HepG2 (cell line): ENCODE measurements around the gene RABL6. TPM values are rescaled to one million over a fixed set of nuclear protein-coding genes. Genes with fewer than 3 reads are reported as not detected.

ENCODE experiments used
- AGO1 ChIP-seq: fragments of 200-400 bp; formaldehyde crosslinking; IDR thresholded peaks from 2 replicates; pipeline ENCODE4 v1.6.1; 2017; ENCODE audit warnings: mild to moderate bottlenecking, low read depth, low read length, moderate library complexity; ENCODE audit not compliant: poor library complexity, severe bottlenecking
- AGO2 ChIP-seq: fragments of 200-400 bp; formaldehyde crosslinking; optimal IDR thresholded peaks from 2 replicates; pipeline ENCODE3; 2017; ENCODE audit warnings: mild to moderate bottlenecking, low read depth, low read length, moderate library complexity
- DNMT3B ChIP-seq: conservative IDR thresholded peaks from 2 replicates; pipeline ENCODE4 v1.6.1; 2016; ENCODE audit warnings: missing biosample characterization, control low read depth
- RBFOX2 ChIP-seq: fragments of 200-400 bp; formaldehyde crosslinking; IDR thresholded peaks from 2 replicates; pipeline ENCODE4 v1.6.1; 2017; ENCODE audit warnings: low read depth, mild to moderate bottlenecking, low read length
- TOPORS ChIP-seq: sonication (generic); formaldehyde crosslinking; IDR thresholded peaks from 2 replicates; pipeline ENCODE4 v1.8.0; 2023; ENCODE audit warnings: mild to moderate bottlenecking, missing genetic modification reagents
- TSC22D2 ChIP-seq: sonication (generic); formaldehyde crosslinking; IDR thresholded peaks from 2 replicates; pipeline ENCODE4 v1.5.1; 2020; ENCODE audit warnings: missing genetic modification reagents, mild to moderate bottlenecking, borderline replicate concordance
- ZC3H13 ChIP-seq: sonication (generic); formaldehyde crosslinking; IDR thresholded peaks from 2 replicates; pipeline ENCODE4 v1.8.1; 2023; ENCODE audit warnings: mild to moderate bottlenecking, missing genetic modification reagents, moderate library complexity
- polyA plus RNA-seq, 8 experiments: library from polyadenylated mRNA; depleted of rRNA in 3 of 8; stranded (reverse) in 7 of 8; unstranded in 1 of 8; fragments of >200 nt; fragmentation: Illumina TruSeq in 4 of 8; extraction: Trizol in 4 of 8; gene quantifications; 2 replicates each; pipeline versions ENCODE4 v1.2.1 to v1.2.3, GENCODE V29; 2011 to 2016; ENCODE audit warnings: low read depth in 4 of 8, missing spikeins in 1 of 8, mixed read lengths in 1 of 8; ENCODE audit not compliant: insufficient read depth in 1 of 8
- total RNA-seq, 5 experiments: library from RNA; depleted of rRNA; stranded (reverse); fragments of >200 nt; fragmentation: Illumina TruSeq; extraction: Trizol; gene quantifications; 2 replicates each; pipeline ENCODE4 v1.2.3, GENCODE V29; 2016; ENCODE audit warnings: low read depth in 1 of 5
- TF ChIP-seq, protein P1 (sequence below): sonication (generic); formaldehyde crosslinking; IDR thresholded peaks from 2 replicates; pipeline ENCODE4 v1.4.0; 2020; ENCODE audit warnings: missing genetic modification reagents
- TF ChIP-seq, protein P2 (sequence below): sonication (generic); formaldehyde crosslinking; conservative IDR thresholded peaks from 2 replicates; pipeline ENCODE4 v1.8.0; 2022; ENCODE audit warnings: missing genetic modification reagents

Gene RABL6
- total and polyA plus RNA-seq, 2 of the 13 experiments (the other 11 are each of a cell fraction or from before 2014, with no cell fraction given), result 81.5 to 125 TPM

DNA sequence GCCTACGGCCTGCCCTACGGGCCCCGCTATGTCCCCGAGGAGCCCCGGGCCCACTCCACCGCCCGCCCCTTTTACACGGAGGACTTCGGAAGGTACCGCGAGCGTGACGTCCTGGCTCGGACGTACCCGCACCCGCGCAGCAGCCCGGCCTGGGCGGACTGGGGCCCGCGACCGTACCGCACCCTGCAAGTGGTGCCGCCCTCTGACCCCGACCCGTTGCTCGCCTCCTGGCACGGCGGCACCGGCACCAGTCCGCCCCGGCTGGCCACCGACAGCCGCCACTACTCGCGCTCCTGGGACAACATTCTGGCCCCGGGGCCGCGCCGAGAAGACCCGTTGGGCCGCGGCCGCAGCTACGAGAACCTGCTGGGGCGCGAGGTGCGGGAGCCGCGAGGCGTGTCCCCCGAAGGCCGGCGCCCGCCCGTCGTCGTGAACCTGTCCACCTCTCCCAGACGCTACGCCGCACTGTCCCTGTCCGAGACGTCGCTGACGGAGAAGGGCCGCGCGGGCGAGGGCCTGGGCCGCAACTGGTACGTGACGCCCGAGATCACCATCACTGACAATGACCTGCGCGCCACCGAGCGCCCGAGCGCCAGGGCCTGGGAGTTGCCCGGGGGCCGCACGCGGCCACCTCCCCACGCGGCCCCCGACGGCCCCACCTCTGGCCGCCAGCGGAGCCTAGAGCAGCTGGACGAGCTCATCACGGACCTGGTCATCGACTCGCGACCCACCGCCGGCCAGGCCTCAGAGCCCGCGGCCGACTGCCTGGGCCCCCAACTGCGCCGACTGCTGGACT lies 37.9 kb downstream of the RABL6 start (continued):
- TF ChIP-seq TOPORS (CRISPR knock-in tag), result no peak
- TF ChIP-seq, protein P1, sequence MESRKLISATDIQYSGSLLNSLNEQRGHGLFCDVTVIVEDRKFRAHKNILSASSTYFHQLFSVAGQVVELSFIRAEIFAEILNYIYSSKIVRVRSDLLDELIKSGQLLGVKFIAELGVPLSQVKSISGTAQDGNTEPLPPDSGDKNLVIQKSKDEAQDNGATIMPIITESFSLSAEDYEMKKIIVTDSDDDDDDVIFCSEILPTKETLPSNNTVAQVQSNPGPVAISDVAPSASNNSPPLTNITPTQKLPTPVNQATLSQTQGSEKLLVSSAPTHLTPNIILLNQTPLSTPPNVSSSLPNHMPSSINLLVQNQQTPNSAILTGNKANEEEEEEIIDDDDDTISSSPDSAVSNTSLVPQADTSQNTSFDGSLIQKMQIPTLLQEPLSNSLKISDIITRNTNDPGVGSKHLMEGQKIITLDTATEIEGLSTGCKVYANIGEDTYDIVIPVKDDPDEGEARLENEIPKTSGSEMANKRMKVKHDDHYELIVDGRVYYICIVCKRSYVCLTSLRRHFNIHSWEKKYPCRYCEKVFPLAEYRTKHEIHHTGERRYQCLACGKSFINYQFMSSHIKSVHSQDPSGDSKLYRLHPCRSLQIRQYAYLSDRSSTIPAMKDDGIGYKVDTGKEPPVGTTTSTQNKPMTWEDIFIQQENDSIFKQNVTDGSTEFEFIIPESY (CRISPR knock-in tag), result peak; percentile 48; the same call in 1 of the 2 replicates
- TF ChIP-seq, protein P2, sequence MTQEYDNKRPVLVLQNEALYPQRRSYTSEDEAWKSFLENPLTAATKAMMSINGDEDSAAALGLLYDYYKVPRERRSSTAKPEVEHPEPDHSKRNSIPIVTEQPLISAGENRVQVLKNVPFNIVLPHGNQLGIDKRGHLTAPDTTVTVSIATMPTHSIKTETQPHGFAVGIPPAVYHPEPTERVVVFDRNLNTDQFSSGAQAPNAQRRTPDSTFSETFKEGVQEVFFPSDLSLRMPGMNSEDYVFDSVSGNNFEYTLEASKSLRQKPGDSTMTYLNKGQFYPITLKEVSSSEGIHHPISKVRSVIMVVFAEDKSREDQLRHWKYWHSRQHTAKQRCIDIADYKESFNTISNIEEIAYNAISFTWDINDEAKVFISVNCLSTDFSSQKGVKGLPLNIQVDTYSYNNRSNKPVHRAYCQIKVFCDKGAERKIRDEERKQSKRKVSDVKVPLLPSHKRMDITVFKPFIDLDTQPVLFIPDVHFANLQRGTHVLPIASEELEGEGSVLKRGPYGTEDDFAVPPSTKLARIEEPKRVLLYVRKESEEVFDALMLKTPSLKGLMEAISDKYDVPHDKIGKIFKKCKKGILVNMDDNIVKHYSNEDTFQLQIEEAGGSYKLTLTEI (CRISPR knock-in tag), result no peak
- peak; percentile 69 for TF ChIP-seq AGO2
- peak; percentile 88 for TF ChIP-seq AGO1
- TF ChIP-seq TSC22D2 (CRISPR knock-in tag), result no peak
- peak; percentile 68 for TF ChIP-seq RBFOX2
- TF ChIP-seq DNMT3B, result no peak
- TF ChIP-seq ZC3H13 (CRISPR knock-in tag), result peak; percentile 68
